HEK293 (cell line): ENCODE results near the gene GAP43.

Source experiments
- CTCF ChIA-PET: fragments of 350-600 bp; formaldehyde crosslinking; extraction: SDS; loops from one replicate; lab custom pipeline; 2021; ENCODE audit warnings: antibody characterized with exemption; lab: Yijun Ruan, JAX
- POLR2A ChIA-PET: fragments of 300-600 bp; formaldehyde crosslinking; extraction: SDS; loops from one replicate; lab custom pipeline; 2020; ENCODE audit warnings: antibody characterized with exemption, inconsistent platforms; lab: Yijun Ruan, JAX
- H3K27ac ChIP-seq: fragments of 200-500 bp; sonication (Bioruptor generic); 2 replicates; pipeline ENCODE4 v1.5.1; 2014; ENCODE audit warnings: low read depth, low read length, control low read depth, inconsistent platforms; ENCODE audit errors: extremely low read depth
- H3K36me3 ChIP-seq, 2 experiments: fragments of 200-500 bp in 1 of 2; sonication (Bioruptor generic) in 1 of 2; 1 replicate in 1 of 2; 2 replicates in 1 of 2; pipeline ENCODE4 v1.5.1; 2014 to 2017; ENCODE audit warnings: inconsistent platforms in 2 of 2, low read length in 2 of 2; ENCODE audit not compliant: control insufficient read depth in 2 of 2, insufficient read depth in 1 of 2
- H3K4me1 ChIP-seq: fragments of 200-500 bp; sonication (Bioruptor generic); 2 replicates; pipeline ENCODE4 v1.5.1; 2014; ENCODE audit warnings: mild to moderate bottlenecking, low read length, inconsistent platforms; ENCODE audit not compliant: control insufficient read depth, insufficient read depth
- H3K4me3 ChIP-seq: 2 replicates; pipeline ENCODE4 v1.5.1; 2011; ENCODE audit warnings: low read depth, mild to moderate bottlenecking, control low read depth, low read length, moderate library complexity
- H3K9me3 ChIP-seq: fragments of 200-500 bp; sonication (Bioruptor generic); 2 replicates; pipeline ENCODE4 v1.5.1; 2014; ENCODE audit warnings: low read depth, low read length, inconsistent platforms; ENCODE audit not compliant: control insufficient read depth, insufficient read depth
- BCL11B ChIP-seq: fragments of 450-650 bp; formaldehyde crosslinking; IDR thresholded peaks from 2 replicates; pipeline ENCODE4 v1.5.1; 2016; ENCODE audit warnings: low read depth, missing biosample characterization, missing genetic modification characterization
- KLF16 ChIP-seq: fragments of 450-650 bp; formaldehyde crosslinking; IDR thresholded peaks from 2 replicates; pipeline ENCODE4 v1.5.1; 2017; ENCODE audit warnings: missing biosample characterization, missing genetic modification characterization
- KLF9 ChIP-seq: fragments of 450-650 bp; formaldehyde crosslinking; IDR thresholded peaks from 2 replicates; pipeline ENCODE4 v1.5.1; 2016; ENCODE audit warnings: missing biosample characterization, missing genetic modification characterization, low read depth
- SP3 ChIP-seq: fragments of 450-650 bp; formaldehyde crosslinking; IDR thresholded peaks from 2 replicates; pipeline ENCODE4 v1.5.1; 2016; ENCODE audit warnings: missing biosample characterization, missing genetic modification characterization
- ZFP37 ChIP-seq: fragments of 450-650 bp; formaldehyde crosslinking; IDR thresholded peaks from 2 replicates; pipeline ENCODE4 v1.5.1; 2016; ENCODE audit warnings: missing biosample characterization, missing genetic modification characterization
- ZNF114 ChIP-seq: fragments of 450-650 bp; formaldehyde crosslinking; IDR thresholded peaks from 2 replicates; pipeline ENCODE4 v1.5.0; 2017; ENCODE audit warnings: missing biosample characterization, missing genetic modification characterization
- ZNF133 ChIP-seq: fragments of 450-650 bp; formaldehyde crosslinking; IDR thresholded peaks from 2 replicates; pipeline ENCODE4 v1.5.1; 2016; ENCODE audit warnings: missing biosample characterization, missing genetic modification characterization
- ZNF214 ChIP-seq: fragments of 450-650 bp; formaldehyde crosslinking; IDR thresholded peaks from 2 replicates; pipeline ENCODE4 v1.5.1; 2017; ENCODE audit warnings: missing biosample characterization, mild to moderate bottlenecking, missing genetic modification characterization, borderline replicate concordance
- ZNF23 ChIP-seq: fragments of 450-650 bp; formaldehyde crosslinking; IDR thresholded peaks from 2 replicates; pipeline ENCODE4 v1.5.1; 2016; ENCODE audit warnings: missing biosample characterization, missing genetic modification characterization, borderline replicate concordance
- ZNF239 ChIP-seq: fragments of 450-650 bp; formaldehyde crosslinking; IDR thresholded peaks from 2 replicates; pipeline ENCODE4 v1.5.1; 2016; ENCODE audit warnings: missing biosample characterization, missing genetic modification characterization
- ZNF366 ChIP-seq: fragments of 450-650 bp; formaldehyde crosslinking; conservative IDR thresholded peaks from 2 replicates; pipeline ENCODE4 v1.5.1; 2016; ENCODE audit warnings: missing biosample characterization, missing genetic modification characterization
- ZNF510 ChIP-seq: fragments of 450-650 bp; formaldehyde crosslinking; IDR thresholded peaks from 2 replicates; pipeline ENCODE4 v1.5.1; 2018; ENCODE audit warnings: mild to moderate bottlenecking, missing genetic modification characterization, missing biosample characterization; ENCODE audit not compliant: insufficient replicate concordance
- ZNF530 ChIP-seq: fragments of 450-650 bp; formaldehyde crosslinking; IDR thresholded peaks from 2 replicates; pipeline ENCODE4 v1.5.1; 2016; ENCODE audit warnings: low read depth, missing biosample characterization, missing genetic modification characterization
- ZNF544 ChIP-seq: fragments of 450-650 bp; formaldehyde crosslinking; IDR thresholded peaks from 2 replicates; pipeline ENCODE4 v1.5.0; 2017; ENCODE audit warnings: missing biosample characterization, missing genetic modification characterization
- ZNF660 ChIP-seq: fragments of 450-650 bp; IDR thresholded peaks from 2 replicates; pipeline ENCODE4 v1.5.1; 2018; ENCODE audit warnings: missing biosample characterization, mild to moderate bottlenecking, missing genetic modification characterization
- ZNF747 ChIP-seq: fragments of 450-650 bp; formaldehyde crosslinking; IDR thresholded peaks from 2 replicates; pipeline ENCODE4 v1.5.1; 2016; ENCODE audit warnings: missing biosample characterization, missing genetic modification characterization
- ZNF792 ChIP-seq: fragments of 450-650 bp; formaldehyde crosslinking; IDR thresholded peaks from 2 replicates; pipeline ENCODE4 v1.5.1; 2016; ENCODE audit warnings: missing biosample characterization, missing genetic modification characterization
- ZNF837 ChIP-seq: fragments of 450-650 bp; formaldehyde crosslinking; IDR thresholded peaks from 2 replicates; pipeline ENCODE4 v1.5.1; 2016; ENCODE audit warnings: missing biosample characterization, missing genetic modification characterization
- ZSCAN23 ChIP-seq: fragments of 450-650 bp; formaldehyde crosslinking; IDR thresholded peaks from 2 replicates; pipeline ENCODE4 v1.5.1; 2016; ENCODE audit warnings: missing biosample characterization, missing genetic modification characterization
- TF ChIP-seq, protein P1 (sequence below): fragments of 450-650 bp; formaldehyde crosslinking; IDR thresholded peaks from 2 replicates; pipeline ENCODE4 v1.5.1; 2016; ENCODE audit warnings: missing biosample characterization, missing genetic modification characterization
- TF ChIP-seq, protein P2 (sequence below): fragments of 450-650 bp; formaldehyde crosslinking; IDR thresholded peaks from 2 replicates; pipeline ENCODE4 v1.5.1; 2016; ENCODE audit warnings: missing biosample characterization, missing genetic modification characterization
- TF ChIP-seq, protein P3 (sequence below): fragments of 450-650 bp; formaldehyde crosslinking; IDR thresholded peaks from 2 replicates; pipeline ENCODE4 v1.5.1; 2016; ENCODE audit warnings: missing biosample characterization, missing genetic modification characterization
- TF ChIP-seq, protein P4 (sequence below): fragments of 450-650 bp; formaldehyde crosslinking; IDR thresholded peaks from 2 replicates; pipeline ENCODE4 v1.5.1; 2017; ENCODE audit warnings: missing biosample characterization, missing genetic modification characterization
- TF ChIP-seq, protein P5 (sequence below): fragments of 450-650 bp; formaldehyde crosslinking; IDR thresholded peaks from 2 replicates; pipeline ENCODE4 v1.5.1; 2017; ENCODE audit warnings: missing biosample characterization, missing genetic modification characterization

GAP43 gene

DNA sequence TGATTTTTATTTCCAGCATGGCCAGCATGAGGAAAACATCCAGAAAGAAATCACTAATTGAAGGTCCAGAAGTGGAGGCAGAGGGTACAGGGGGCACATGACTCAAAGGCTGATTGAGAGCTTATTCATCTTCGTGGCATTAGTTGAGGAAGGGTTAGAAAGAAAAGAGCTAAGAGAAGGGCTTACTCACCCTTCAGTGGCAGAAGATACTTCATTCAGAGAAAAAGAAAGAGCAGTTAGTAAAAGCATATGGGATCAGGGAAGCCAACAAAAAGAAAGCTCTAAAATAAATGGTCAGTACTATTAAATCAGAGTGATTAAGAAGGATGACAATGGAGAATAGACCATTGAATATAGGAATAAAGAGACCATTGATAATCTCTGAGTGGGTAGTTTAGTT is 25.2 kb downstream of the GAP43 start:
- Histone ChIP-seq H3K36me3 (no peaks in the 10 kb centered on the region), H3K27ac (no peak overlapping the region), H3K9me3 (no peaks in the 10 kb centered on the region), H3K4me3 (no peak overlapping the region), H3K4me1 (no peaks in the 10 kb centered on the region)
- POLR2A ChIA-PET = no interaction called here
- TF ChIP-seq, protein P1, sequence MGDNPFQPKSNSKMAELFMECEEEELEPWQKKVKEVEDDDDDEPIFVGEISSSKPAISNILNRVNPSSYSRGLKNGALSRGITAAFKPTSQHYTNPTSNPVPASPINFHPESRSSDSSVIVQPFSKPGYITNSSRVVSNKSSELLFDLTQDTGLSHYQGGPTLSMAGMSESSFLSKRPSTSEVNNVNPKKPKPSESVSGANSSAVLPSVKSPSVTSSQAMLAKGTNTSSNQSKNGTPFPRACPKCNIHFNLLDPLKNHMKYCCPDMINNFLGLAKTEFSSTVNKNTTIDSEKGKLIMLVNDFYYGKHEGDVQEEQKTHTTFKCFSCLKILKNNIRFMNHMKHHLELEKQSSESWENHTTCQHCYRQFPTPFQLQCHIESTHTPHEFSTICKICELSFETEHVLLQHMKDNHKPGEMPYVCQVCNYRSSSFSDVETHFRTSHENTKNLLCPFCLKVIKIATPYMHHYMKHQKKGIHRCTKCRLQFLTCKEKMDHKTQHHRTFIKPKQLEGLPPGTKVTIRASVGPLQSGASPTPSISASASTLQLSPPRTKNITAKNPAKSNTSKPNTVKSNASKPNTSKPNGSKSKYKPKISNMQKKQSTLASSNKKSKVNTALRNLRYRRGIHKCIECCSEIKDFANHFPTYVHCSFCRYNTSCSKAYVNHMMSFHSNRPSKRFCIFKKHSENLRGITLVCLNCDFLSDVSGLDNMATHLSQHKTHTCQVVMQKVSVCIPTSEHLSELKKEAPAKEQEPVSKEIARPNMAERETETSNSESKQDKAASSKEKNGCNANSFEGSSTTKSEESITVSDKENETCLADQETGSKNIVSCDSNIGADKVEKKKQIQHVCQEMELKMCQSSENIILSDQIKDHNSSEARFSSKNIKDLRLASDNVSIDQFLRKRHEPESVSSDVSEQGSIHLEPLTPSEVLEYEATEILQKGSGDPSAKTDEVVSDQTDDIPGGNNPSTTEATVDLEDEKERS (tag by site-specific recombination) = no peak
- no peak for TF ChIP-seq ZNF837 (tag by site-specific recombination)
- TF ChIP-seq KLF9 (tag by site-specific recombination) = no peak
- no peak for TF ChIP-seq ZNF792 (tag by site-specific recombination)
- no peak for TF ChIP-seq ZFP37 (tag by site-specific recombination)
- TF ChIP-seq ZNF530 (tag by site-specific recombination) = no peak
- no peak for TF ChIP-seq ZSCAN23 (tag by site-specific recombination)
- no peak for TF ChIP-seq BCL11B (tag by site-specific recombination)
- no peak for TF ChIP-seq ZNF23 (tag by site-specific recombination)
- CTCF ChIA-PET = no interaction called here

DNA sequence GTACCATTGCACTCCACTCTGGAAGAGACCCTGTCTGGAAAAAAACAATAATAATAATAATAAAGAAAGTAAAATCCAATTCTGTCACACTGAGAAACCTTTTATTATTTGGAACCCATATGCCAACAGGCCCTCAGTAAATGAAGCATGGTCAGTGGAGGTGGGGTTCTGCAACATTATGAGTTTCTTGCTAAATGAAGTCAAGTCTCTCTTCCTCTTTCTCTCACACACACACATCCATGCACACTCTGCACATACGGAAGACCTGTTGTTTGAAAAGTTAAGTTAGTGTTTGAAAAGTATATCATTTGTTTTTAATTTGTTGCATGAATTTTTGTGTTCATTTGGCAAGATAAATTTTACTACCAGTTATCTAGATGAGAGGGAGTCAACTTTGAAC is 27.8 kb downstream of the GAP43 start:
- CTCF ChIA-PET = no interaction called here
- Histone ChIP-seq H3K36me3 (no peaks in the 10 kb centered on the region), H3K4me3 (no peak overlapping the region), H3K4me1 (no peaks in the 10 kb centered on the region), H3K9me3 (no peaks in the 10 kb centered on the region), H3K27ac (no peak overlapping the region)
- no peak for TF ChIP-seq ZNF133 (tag by site-specific recombination)
- TF ChIP-seq ZNF747 (tag by site-specific recombination) = no peak
- TF ChIP-seq, protein P2, sequence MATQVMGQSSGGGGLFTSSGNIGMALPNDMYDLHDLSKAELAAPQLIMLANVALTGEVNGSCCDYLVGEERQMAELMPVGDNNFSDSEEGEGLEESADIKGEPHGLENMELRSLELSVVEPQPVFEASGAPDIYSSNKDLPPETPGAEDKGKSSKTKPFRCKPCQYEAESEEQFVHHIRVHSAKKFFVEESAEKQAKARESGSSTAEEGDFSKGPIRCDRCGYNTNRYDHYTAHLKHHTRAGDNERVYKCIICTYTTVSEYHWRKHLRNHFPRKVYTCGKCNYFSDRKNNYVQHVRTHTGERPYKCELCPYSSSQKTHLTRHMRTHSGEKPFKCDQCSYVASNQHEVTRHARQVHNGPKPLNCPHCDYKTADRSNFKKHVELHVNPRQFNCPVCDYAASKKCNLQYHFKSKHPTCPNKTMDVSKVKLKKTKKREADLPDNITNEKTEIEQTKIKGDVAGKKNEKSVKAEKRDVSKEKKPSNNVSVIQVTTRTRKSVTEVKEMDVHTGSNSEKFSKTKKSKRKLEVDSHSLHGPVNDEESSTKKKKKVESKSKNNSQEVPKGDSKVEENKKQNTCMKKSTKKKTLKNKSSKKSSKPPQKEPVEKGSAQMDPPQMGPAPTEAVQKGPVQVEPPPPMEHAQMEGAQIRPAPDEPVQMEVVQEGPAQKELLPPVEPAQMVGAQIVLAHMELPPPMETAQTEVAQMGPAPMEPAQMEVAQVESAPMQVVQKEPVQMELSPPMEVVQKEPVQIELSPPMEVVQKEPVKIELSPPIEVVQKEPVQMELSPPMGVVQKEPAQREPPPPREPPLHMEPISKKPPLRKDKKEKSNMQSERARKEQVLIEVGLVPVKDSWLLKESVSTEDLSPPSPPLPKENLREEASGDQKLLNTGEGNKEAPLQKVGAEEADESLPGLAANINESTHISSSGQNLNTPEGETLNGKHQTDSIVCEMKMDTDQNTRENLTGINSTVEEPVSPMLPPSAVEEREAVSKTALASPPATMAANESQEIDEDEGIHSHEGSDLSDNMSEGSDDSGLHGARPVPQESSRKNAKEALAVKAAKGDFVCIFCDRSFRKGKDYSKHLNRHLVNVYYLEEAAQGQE (tag by site-specific recombination) = no peak
- TF ChIP-seq ZNF660 (tag by site-specific recombination) = no peak
- TF ChIP-seq, protein P3, sequence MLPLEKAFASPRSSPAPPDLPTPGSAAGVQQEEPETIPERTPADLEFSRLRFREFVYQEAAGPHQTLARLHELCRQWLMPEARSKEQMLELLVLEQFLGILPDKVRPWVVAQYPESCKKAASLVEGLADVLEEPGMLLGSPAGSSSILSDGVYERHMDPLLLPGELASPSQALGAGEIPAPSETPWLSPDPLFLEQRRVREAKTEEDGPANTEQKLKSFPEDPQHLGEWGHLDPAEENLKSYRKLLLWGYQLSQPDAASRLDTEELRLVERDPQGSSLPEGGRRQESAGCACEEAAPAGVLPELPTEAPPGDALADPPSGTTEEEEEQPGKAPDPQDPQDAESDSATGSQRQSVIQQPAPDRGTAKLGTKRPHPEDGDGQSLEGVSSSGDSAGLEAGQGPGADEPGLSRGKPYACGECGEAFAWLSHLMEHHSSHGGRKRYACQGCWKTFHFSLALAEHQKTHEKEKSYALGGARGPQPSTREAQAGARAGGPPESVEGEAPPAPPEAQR = no peak
- no peak for TF ChIP-seq ZNF214
- TF ChIP-seq ZNF544 (tag by site-specific recombination) = no peak
- TF ChIP-seq ZNF239 = no peak
- no peak for TF ChIP-seq ZNF114 (tag by site-specific recombination)
- TF ChIP-seq ZNF510 (tag by site-specific recombination) = no peak
- TF ChIP-seq, protein P4, sequence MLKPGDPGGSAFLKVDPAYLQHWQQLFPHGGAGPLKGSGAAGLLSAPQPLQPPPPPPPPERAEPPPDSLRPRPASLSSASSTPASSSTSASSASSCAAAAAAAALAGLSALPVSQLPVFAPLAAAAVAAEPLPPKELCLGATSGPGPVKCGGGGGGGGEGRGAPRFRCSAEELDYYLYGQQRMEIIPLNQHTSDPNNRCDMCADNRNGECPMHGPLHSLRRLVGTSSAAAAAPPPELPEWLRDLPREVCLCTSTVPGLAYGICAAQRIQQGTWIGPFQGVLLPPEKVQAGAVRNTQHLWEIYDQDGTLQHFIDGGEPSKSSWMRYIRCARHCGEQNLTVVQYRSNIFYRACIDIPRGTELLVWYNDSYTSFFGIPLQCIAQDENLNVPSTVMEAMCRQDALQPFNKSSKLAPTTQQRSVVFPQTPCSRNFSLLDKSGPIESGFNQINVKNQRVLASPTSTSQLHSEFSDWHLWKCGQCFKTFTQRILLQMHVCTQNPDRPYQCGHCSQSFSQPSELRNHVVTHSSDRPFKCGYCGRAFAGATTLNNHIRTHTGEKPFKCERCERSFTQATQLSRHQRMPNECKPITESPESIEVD (tag by site-specific recombination) = no peak
- TF ChIP-seq ZSCAN23 (tag by site-specific recombination) = no peak
- TF ChIP-seq, protein P5, sequence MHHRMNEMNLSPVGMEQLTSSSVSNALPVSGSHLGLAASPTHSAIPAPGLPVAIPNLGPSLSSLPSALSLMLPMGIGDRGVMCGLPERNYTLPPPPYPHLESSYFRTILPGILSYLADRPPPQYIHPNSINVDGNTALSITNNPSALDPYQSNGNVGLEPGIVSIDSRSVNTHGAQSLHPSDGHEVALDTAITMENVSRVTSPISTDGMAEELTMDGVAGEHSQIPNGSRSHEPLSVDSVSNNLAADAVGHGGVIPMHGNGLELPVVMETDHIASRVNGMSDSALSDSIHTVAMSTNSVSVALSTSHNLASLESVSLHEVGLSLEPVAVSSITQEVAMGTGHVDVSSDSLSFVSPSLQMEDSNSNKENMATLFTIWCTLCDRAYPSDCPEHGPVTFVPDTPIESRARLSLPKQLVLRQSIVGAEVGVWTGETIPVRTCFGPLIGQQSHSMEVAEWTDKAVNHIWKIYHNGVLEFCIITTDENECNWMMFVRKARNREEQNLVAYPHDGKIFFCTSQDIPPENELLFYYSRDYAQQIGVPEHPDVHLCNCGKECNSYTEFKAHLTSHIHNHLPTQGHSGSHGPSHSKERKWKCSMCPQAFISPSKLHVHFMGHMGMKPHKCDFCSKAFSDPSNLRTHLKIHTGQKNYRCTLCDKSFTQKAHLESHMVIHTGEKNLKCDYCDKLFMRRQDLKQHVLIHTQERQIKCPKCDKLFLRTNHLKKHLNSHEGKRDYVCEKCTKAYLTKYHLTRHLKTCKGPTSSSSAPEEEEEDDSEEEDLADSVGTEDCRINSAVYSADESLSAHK (tag by site-specific recombination) = no peak
- no peak for TF ChIP-seq KLF16 (tag by site-specific recombination)
- no peak for TF ChIP-seq SP3
- TF ChIP-seq ZNF366 (tag by site-specific recombination) = no peak
- POLR2A ChIA-PET = no interaction called here
